ENCODE results near the gene TCFL5.

Gene TCFL5

GRCh38 chr20:62822788-62823651 lies 38.6 kb downstream of the TCFL5 start:
- Histone ChIP-seq H3K4me1 (ENCODE audit: low read length) (peaks cover 43% of the 10 kb centered on the region), H3K9me3 (ENCODE audit: insufficient read depth, low read length) (no peaks in the 10 kb centered on the region), H3K4me3 (ENCODE audit: low read length) (no peak overlapping the region), H3K36me3 (replicated peaks; ENCODE audit: low read depth, low read length) (no peaks in the 10 kb centered on the region), H3K4me2 (ENCODE audit: low read length) (peak overlapping the region; percentile 26; the same call in 1 of the 2 replicates), H3K27ac (ENCODE audit: low read length) (peak overlapping the region; percentile 62), H4K20me1 (ENCODE audit: insufficient read depth, low read length) (no peaks in the 10 kb centered on the region), H3K9ac (ENCODE audit: low read length) (peak overlapping the region; percentile 39; the same call in 1 of the 2 replicates), H3K27me3 (ENCODE audit: low read depth, low read length) (peaks cover 7% of the 10 kb centered on the region), H3K79me2 (ENCODE audit: low read length) (no peaks in the 10 kb centered on the region), H2AFZ (ENCODE audit: low read depth, low read length) (no peak overlapping the region)
- TF ChIP-seq EZH2phosphoT487 (IDR thresholded peaks at IDR 0.05; ENCODE audit: low read depth) = no peak
- TF ChIP-seq, protein P1, sequence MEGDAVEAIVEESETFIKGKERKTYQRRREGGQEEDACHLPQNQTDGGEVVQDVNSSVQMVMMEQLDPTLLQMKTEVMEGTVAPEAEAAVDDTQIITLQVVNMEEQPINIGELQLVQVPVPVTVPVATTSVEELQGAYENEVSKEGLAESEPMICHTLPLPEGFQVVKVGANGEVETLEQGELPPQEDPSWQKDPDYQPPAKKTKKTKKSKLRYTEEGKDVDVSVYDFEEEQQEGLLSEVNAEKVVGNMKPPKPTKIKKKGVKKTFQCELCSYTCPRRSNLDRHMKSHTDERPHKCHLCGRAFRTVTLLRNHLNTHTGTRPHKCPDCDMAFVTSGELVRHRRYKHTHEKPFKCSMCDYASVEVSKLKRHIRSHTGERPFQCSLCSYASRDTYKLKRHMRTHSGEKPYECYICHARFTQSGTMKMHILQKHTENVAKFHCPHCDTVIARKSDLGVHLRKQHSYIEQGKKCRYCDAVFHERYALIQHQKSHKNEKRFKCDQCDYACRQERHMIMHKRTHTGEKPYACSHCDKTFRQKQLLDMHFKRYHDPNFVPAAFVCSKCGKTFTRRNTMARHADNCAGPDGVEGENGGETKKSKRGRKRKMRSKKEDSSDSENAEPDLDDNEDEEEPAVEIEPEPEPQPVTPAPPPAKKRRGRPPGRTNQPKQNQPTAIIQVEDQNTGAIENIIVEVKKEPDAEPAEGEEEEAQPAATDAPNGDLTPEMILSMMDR (IDR thresholded peaks at IDR 0.05; ENCODE audit: low read depth, low read length) = peak; percentile 93

DNA sequence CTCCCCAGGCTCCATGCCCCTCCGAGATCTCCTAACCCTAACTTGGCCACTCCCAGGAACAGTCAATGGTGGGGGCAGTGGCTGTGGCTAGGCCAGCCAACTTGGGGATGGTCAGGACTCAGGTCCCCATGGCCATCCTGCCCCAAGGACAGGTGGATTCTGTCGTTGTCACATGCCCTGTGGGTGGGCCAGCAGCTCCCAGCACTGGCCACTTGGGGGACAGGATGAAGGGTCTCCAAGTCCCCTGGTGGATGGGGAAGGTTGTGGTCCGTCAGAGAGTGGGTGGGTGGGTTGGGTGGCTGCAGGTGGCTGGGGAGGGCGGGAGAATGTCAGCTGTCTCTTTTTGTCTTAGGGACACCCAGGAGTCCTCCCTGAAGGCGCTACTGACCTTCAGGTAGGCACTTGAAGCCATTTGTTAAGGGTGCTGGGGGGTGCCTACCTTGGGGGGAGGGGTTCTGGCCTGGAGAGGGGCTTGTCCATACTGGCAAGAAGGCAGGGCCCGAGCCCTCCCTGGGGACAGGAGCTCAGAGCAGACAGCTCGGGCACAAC lies 39.3 kb downstream of the TCFL5 start:
- peak overlapping the region; percentile 26; the same call in 1 of the 2 replicates for H3K4me2 ChIP-seq (ENCODE audit: low read length)
- H3K9ac ChIP-seq (ENCODE audit: low read length) = no peak overlapping the region
- H3K36me3 ChIP-seq (replicated peaks; ENCODE audit: low read depth, low read length) = no peaks in the 10 kb centered on the region
- H3K4me3 ChIP-seq (ENCODE audit: low read length) = no peak overlapping the region
- no peak overlapping the region for H2AFZ ChIP-seq (ENCODE audit: low read depth, low read length)
- H4K20me1 ChIP-seq (ENCODE audit: insufficient read depth, low read length) = no peaks in the 10 kb centered on the region
- peaks cover 7% of the 10 kb centered on the region for H3K27me3 ChIP-seq (ENCODE audit: low read depth, low read length)
- TF ChIP-seq, protein P1 (IDR thresholded peaks at IDR 0.05; ENCODE audit: low read depth, low read length) = no peak
- no peak for TF ChIP-seq EZH2phosphoT487 (IDR thresholded peaks at IDR 0.05; ENCODE audit: low read depth)
- peaks cover 43% of the 10 kb centered on the region for H3K4me1 ChIP-seq (ENCODE audit: low read length)
- H3K27ac ChIP-seq (ENCODE audit: low read length) = no peak overlapping the region
- no peaks in the 10 kb centered on the region for H3K9me3 ChIP-seq (ENCODE audit: insufficient read depth, low read length)
- no peaks in the 10 kb centered on the region for H3K79me2 ChIP-seq (ENCODE audit: low read length)

GRCh38 chr20:62821726-62822210 lies 39.9 kb downstream of the TCFL5 start:
- H4K20me1 ChIP-seq (ENCODE audit: insufficient read depth, low read length) = no peaks in the 10 kb centered on the region
- TF ChIP-seq, protein P1 (IDR thresholded peaks at IDR 0.05; ENCODE audit: low read depth, low read length) = no peak
- TF ChIP-seq EZH2phosphoT487 (IDR thresholded peaks at IDR 0.05; ENCODE audit: low read depth) = no peak
- H3K27me3 ChIP-seq (ENCODE audit: low read depth, low read length) = peaks cover 7% of the 10 kb centered on the region
- no peak overlapping the region for H3K27ac ChIP-seq (ENCODE audit: low read length)
- no peak overlapping the region for H3K4me3 ChIP-seq (ENCODE audit: low read length)
- H3K4me2 ChIP-seq (ENCODE audit: low read length) = no peak overlapping the region
- H3K36me3 ChIP-seq (replicated peaks; ENCODE audit: low read depth, low read length) = no peaks in the 10 kb centered on the region
- H3K9me3 ChIP-seq (ENCODE audit: insufficient read depth, low read length) = no peaks in the 10 kb centered on the region
- peaks cover 43% of the 10 kb centered on the region for H3K4me1 ChIP-seq (ENCODE audit: low read length)
- no peak overlapping the region for H2AFZ ChIP-seq (ENCODE audit: low read depth, low read length)
- H3K79me2 ChIP-seq (ENCODE audit: low read length) = no peaks in the 10 kb centered on the region
- H3K9ac ChIP-seq (ENCODE audit: low read length) = no peak overlapping the region

Data from OCI-LY3 (cell line).